ENCODE results near the gene TBC1D24.

TBC1D24 gene

DNA sequence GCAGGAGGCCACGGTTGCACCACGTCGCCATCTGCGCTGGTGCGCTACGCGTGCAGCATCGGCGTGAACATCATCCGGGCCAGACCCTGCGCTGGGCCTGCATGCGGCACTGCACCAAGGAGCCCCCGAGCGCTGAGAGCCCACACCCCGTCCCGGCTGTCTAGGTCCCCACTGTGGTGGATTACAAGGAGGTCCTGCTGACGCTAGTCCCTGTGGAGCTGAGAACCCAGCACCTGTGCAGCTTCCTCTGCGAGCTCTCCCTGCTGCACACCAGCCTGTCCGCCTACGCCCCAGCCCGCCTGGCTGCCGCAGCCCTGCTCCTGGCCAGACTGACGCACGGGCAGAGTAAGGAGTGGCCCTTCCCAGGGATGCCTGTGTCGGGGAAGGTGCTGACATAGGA is 25.8 kb upstream of the TBC1D24 start:
- H3K36me3 ChIP-seq (ENCODE audit: control insufficient read depth, insufficient read depth, low read length): no peaks in the 10 kb centered on the region

DNA sequence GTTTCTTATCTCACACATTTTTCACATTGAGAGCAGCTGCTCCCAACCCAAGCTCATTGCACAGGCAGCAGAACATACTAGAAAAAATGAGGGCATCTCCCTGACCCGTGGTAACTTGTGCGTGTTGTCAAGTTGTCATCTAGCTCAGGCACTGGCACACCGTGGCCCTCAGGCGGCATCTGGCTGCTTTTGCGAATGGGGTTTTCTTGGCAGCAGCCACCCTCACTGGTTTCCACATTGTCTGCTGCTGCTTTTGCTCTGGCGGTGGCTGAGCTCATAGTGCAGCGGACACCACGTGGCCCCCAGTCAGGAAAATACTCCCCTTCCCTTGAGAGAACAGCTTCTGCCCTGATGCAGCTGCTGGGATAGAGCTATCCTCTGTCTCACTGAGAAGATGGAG is 24.4 kb upstream of the TBC1D24 start:
- Histone ChIP-seq H3K9ac (no peak overlapping the region), H3K4me1 (no peaks in the 10 kb centered on the region), H3K27ac (no peak overlapping the region), H3K36me3 (ENCODE audit: control insufficient read depth, insufficient read depth, low read length) (no peaks in the 10 kb centered on the region), H3K4me2 (ENCODE audit: low read length) (no peak overlapping the region), H3K79me2 (no peaks in the 10 kb centered on the region), H2AFZ (no peak overlapping the region), H3K9me3 (ENCODE audit: control insufficient read depth, low read length) (no peaks in the 10 kb centered on the region), H3K27me3 (ENCODE audit: control insufficient read depth, insufficient read depth, low read length) (no peaks in the 10 kb centered on the region), H3K4me3 (ENCODE audit: low read depth, low read length) (no peak overlapping the region)
- TF ChIP-seq, protein P1, sequence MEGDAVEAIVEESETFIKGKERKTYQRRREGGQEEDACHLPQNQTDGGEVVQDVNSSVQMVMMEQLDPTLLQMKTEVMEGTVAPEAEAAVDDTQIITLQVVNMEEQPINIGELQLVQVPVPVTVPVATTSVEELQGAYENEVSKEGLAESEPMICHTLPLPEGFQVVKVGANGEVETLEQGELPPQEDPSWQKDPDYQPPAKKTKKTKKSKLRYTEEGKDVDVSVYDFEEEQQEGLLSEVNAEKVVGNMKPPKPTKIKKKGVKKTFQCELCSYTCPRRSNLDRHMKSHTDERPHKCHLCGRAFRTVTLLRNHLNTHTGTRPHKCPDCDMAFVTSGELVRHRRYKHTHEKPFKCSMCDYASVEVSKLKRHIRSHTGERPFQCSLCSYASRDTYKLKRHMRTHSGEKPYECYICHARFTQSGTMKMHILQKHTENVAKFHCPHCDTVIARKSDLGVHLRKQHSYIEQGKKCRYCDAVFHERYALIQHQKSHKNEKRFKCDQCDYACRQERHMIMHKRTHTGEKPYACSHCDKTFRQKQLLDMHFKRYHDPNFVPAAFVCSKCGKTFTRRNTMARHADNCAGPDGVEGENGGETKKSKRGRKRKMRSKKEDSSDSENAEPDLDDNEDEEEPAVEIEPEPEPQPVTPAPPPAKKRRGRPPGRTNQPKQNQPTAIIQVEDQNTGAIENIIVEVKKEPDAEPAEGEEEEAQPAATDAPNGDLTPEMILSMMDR (IDR thresholded peaks at IDR 0.05): no peak

More for the DNA sequence above, 25.8 kb upstream of the TBC1D24 start:
- Histone ChIP-seq H2AFZ (no peak overlapping the region), H3K79me2 (no peaks in the 10 kb centered on the region), H3K4me2 (ENCODE audit: low read length) (no peak overlapping the region), H3K4me1 (no peaks in the 10 kb centered on the region), H3K27me3 (ENCODE audit: control insufficient read depth, insufficient read depth, low read length) (no peaks in the 10 kb centered on the region), H3K9me3 (ENCODE audit: control insufficient read depth, low read length) (no peaks in the 10 kb centered on the region), H3K27ac (no peak overlapping the region), H3K4me3 (ENCODE audit: low read depth, low read length) (no peak overlapping the region), H3K9ac (no peak overlapping the region)
- TF ChIP-seq, protein P1 (IDR thresholded peaks at IDR 0.05): no peak

DNA sequence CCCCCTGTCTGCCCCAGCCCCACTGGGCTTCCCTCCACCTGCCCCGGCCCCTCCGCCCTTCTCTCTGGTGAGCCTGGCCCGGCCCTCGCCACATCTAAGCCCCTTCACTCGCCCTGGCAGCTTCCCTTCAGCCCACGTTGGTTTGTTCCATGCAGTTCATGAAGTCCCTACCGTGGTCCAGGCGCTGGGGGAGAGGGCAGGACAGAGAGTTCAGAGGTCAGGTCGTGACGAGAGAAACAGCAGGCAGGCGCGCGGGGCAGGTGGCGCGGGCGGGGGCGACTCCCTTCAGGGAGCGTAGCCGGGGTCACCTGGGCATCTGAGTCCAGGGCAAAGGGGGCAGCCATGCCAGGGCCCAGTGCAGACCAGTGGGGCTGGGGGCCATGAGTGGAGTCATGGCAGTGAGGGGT is 23.9 kb upstream of the TBC1D24 start:
- H2AFZ ChIP-seq: no peak overlapping the region
- H3K4me2 ChIP-seq (ENCODE audit: low read length): no peak overlapping the region
- no peaks in the 10 kb centered on the region for H3K36me3 ChIP-seq (ENCODE audit: control insufficient read depth, insufficient read depth, low read length)
- no peak overlapping the region for H3K27ac ChIP-seq
- no peaks in the 10 kb centered on the region for H3K79me2 ChIP-seq
- no peaks in the 10 kb centered on the region for H3K9me3 ChIP-seq (ENCODE audit: control insufficient read depth, low read length)
- H3K27me3 ChIP-seq (ENCODE audit: control insufficient read depth, insufficient read depth, low read length): no peaks in the 10 kb centered on the region
- no peaks in the 10 kb centered on the region for H3K4me1 ChIP-seq
- H3K4me3 ChIP-seq (ENCODE audit: low read depth, low read length): no peak overlapping the region
- TF ChIP-seq, protein P1 (IDR thresholded peaks at IDR 0.05): no peak
- H3K9ac ChIP-seq: no peak overlapping the region

DNA sequence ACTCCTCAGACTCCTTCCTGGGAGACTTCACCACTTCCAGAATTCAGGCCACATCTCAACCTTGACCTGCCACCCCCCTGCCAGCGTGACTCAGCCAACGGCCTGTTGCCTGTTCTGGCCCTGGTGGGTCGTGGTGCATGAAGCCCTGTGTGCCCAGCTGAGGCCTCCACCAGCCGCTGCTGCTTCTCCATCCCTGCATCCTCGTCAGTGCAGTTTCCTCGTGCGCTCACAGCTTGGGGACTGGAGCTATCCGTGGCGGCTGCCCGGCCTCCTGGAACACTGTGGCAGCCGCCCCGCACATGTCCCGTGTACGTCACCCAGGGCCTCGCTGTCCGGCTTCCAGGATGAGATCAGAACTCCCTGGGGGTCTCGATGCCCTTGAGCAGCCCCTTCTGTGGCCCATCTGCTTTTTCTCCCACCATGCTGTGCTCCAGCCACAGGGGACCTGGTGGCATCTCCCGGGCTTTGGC is 23.0 kb upstream of the TBC1D24 start:
- no peaks in the 10 kb centered on the region for H3K79me2 ChIP-seq
- H3K27me3 ChIP-seq (ENCODE audit: control insufficient read depth, insufficient read depth, low read length): no peaks in the 10 kb centered on the region
- no peaks in the 10 kb centered on the region for H3K4me1 ChIP-seq
- no peak overlapping the region for H2AFZ ChIP-seq
- no peak overlapping the region for H3K9ac ChIP-seq
- H3K27ac ChIP-seq: no peak overlapping the region
- H3K4me3 ChIP-seq (ENCODE audit: low read depth, low read length): no peak overlapping the region
- no peaks in the 10 kb centered on the region for H3K9me3 ChIP-seq (ENCODE audit: control insufficient read depth, low read length)
- TF ChIP-seq, protein P1 (IDR thresholded peaks at IDR 0.05): no peak
- H3K4me2 ChIP-seq (ENCODE audit: low read length): no peak overlapping the region
- H3K36me3 ChIP-seq (ENCODE audit: control insufficient read depth, insufficient read depth, low read length): no peaks in the 10 kb centered on the region

DNA sequence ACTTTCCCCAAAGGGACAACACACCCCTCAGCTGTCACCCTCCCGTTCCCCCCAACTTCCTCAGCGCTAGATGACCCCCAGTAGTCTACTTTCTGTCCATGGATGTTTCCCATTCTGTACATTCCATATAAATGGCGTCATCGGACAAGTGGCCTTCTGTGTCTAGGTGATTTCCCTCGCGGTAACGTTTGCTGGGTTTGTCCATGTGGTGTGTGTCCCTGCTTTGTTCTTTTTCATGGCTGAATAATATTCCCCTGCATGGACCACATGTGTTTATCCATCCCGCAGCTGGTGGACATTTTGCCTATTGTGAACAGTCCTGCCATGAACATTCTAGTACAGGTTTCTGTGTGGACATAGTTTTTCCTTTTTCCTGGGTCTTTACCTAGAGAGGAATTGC is 22.3 kb upstream of the TBC1D24 start:
- H3K4me2 ChIP-seq (ENCODE audit: low read length): no peak overlapping the region
- H3K36me3 ChIP-seq (ENCODE audit: control insufficient read depth, insufficient read depth, low read length): no peaks in the 10 kb centered on the region
- H3K9me3 ChIP-seq (ENCODE audit: control insufficient read depth, low read length): no peaks in the 10 kb centered on the region
- H3K9ac ChIP-seq: no peak overlapping the region
- H3K4me1 ChIP-seq: no peaks in the 10 kb centered on the region
- no peak overlapping the region for H2AFZ ChIP-seq
- H3K27ac ChIP-seq: no peak overlapping the region
- no peaks in the 10 kb centered on the region for H3K79me2 ChIP-seq
- no peak overlapping the region for H3K4me3 ChIP-seq (ENCODE audit: low read depth, low read length)
- TF ChIP-seq, protein P1 (IDR thresholded peaks at IDR 0.05): no peak
- no peaks in the 10 kb centered on the region for H3K27me3 ChIP-seq (ENCODE audit: control insufficient read depth, insufficient read depth, low read length)

Measured in parathyroid adenoma (tissue), 2 donors.